ENCODE results near the gene C3. TPM values are rescaled to one million over a fixed set of nuclear protein-coding genes. Genes with fewer than 3 reads are reported as not detected.

C3 gene
- polyA plus RNA-seq, 3 donors, result 2.4 to 5.3 (median 3.2) TPM

DNA sequence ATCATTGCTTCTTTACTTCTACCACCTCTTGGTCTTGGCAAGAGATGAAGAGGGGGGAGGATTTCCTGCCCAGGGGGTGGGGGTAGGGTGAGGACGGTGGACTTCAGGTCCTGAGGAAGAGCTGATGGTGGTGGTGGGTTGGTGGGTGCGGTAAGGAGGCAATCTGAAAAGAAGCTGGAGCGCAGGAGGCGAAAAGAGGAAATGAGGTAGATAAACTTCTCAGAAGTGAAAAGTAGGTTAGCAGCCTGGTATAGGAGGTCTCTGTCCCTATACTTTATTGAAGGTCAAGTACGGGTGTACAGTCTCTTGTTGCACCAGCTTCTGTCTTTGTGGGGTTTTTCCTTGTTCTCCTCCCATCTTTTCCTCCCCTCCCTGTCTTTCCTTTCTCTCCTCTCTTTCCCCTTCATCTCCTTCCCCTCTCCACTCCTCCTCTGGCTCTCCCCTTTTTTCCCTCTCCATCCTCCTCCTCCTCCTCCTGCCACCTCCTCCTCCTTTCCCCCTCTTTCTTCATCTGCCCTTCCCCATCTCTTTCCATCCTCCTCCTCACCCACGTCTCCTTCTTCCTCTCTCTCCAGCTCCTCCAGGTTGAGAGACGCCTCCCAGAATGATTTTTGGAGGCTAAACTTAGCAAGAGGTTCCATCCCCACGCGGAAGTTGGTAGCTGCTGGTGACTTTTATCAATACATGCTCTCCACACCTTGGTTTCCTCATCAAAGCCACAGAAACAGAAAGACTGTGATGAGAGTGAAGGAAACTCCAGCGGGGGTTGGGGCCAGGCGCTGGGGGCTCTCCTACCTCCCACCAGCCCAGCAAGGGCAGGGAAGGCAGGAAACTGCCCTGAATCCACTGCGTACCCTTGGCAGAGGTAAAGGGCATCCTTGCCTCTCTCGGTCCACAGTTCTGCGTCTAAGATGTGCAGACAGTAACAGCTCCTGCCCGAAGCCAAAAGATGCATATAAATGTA, 65.8 kb downstream of the C3 start:
- no peak overlapping the region for H2AFZ ChIP-seq (ENCODE audit: insufficient read depth, low read depth, low read length, poor library complexity, severe bottlenecking)
- H3K4me2 ChIP-seq (replicated peaks; ENCODE audit: extremely low read depth, low read length, poor library complexity, severe bottlenecking), result no peak overlapping the region

DNA sequence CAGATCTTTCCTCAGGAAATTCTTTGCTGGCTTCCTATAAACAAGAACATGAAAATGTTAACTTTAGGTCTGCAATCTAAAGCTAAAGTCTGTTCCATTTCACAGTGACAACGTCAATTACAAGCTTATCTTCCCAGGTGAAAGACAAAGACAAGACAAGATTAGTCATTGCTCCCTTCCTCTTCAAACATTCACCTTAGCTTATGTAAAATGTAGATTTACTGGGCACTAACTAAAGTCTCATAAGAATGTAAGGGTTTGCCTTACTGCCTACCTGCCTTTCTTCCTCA, 67.7 kb downstream of the C3 start:
- Histone ChIP-seq H3K27ac (ENCODE audit: low read depth in 1 of 2, low read length in 2 of 2) (no peak overlapping the region), H3K9me3 (replicated peaks in 1 of 2; ENCODE audit: control insufficient read depth in 1 of 2, insufficient read depth in 1 of 2, low read length in 2 of 2) (no peaks in the 10 kb centered on the region), H2AFZ (ENCODE audit: insufficient read depth, low read depth, low read length, poor library complexity, severe bottlenecking) (no peak overlapping the region), H3K4me3 (replicated peaks in 1 of 3; ENCODE audit: low read depth in 2 of 3, low read length in 3 of 3) (no peak overlapping the region), H3K36me3 (replicated peaks in 1 of 2; ENCODE audit: control insufficient read depth in 1 of 2, insufficient read depth in 2 of 2, low read length in 2 of 2) (no peaks in the 10 kb centered on the region), H4K20me1 (ENCODE audit: insufficient read depth, low read length) (no peaks in the 10 kb centered on the region), H3K9ac (ENCODE audit: insufficient read depth, low read length, poor library complexity, severe bottlenecking) (no peak overlapping the region), H3K4me2 (replicated peaks; ENCODE audit: extremely low read depth, low read length, poor library complexity, severe bottlenecking) (no peak overlapping the region), H3K79me2 (ENCODE audit: insufficient read depth, low read length) (no peaks in the 10 kb centered on the region), H3K27me3 (ENCODE audit: control insufficient read depth in 2 of 2, insufficient read depth in 2 of 2, low read length in 2 of 2) (peaks cover 23 to 55% of the 10 kb centered on the region in 2 donors), H3K4me1 (ENCODE audit: control insufficient read depth in 1 of 2, insufficient read depth in 2 of 2, low read length in 2 of 2) (no peaks in the 10 kb centered on the region)
- peaks cover 57 to 81% (median 67%) of the 10 kb centered on the region in 3 donors for H3K27me3 Mint-ChIP-seq (ENCODE audit: low read depth in 3 of 3)
- no peak overlapping the region for H3K27ac Mint-ChIP-seq
- peaks cover 0 to 12% (median 0%) of the 10 kb centered on the region in 7 donors for H3K9me3 Mint-ChIP-seq
- DNase-seq, result no peak
- H3K4me3 Mint-ChIP-seq, result no peak overlapping the region
- H3K4me1 Mint-ChIP-seq, result peaks cover 5% of the 10 kb centered on the region
- H3K36me3 Mint-ChIP-seq, result no peaks in the 10 kb centered on the region
- TF ChIP-seq, protein P1, sequence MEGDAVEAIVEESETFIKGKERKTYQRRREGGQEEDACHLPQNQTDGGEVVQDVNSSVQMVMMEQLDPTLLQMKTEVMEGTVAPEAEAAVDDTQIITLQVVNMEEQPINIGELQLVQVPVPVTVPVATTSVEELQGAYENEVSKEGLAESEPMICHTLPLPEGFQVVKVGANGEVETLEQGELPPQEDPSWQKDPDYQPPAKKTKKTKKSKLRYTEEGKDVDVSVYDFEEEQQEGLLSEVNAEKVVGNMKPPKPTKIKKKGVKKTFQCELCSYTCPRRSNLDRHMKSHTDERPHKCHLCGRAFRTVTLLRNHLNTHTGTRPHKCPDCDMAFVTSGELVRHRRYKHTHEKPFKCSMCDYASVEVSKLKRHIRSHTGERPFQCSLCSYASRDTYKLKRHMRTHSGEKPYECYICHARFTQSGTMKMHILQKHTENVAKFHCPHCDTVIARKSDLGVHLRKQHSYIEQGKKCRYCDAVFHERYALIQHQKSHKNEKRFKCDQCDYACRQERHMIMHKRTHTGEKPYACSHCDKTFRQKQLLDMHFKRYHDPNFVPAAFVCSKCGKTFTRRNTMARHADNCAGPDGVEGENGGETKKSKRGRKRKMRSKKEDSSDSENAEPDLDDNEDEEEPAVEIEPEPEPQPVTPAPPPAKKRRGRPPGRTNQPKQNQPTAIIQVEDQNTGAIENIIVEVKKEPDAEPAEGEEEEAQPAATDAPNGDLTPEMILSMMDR (IDR thresholded peaks at IDR 0.05), result no peak
- intact Hi-C loops (cut with micrococcal nuclease), result no loop called here
- WGBS (ENCODE audit: insufficient coverage), result no CpG with 5 or more reads among the region's 1 CpG

More for the DNA sequence above, 65.8 kb downstream of the C3 start:
- no peaks in the 10 kb centered on the region for H3K4me1 ChIP-seq (ENCODE audit: control insufficient read depth in 1 of 2, insufficient read depth in 2 of 2, low read length in 2 of 2)
- H3K27ac Mint-ChIP-seq, result no peak overlapping the region
- H3K27ac ChIP-seq (ENCODE audit: low read depth in 1 of 2, low read length in 2 of 2), result no peak overlapping the region
- H3K27me3 ChIP-seq (ENCODE audit: control insufficient read depth in 2 of 2, insufficient read depth in 2 of 2, low read length in 2 of 2), result peaks cover 11 to 54% of the 10 kb centered on the region in 2 donors
- peaks cover 0 to 2% of the 10 kb centered on the region in 2 donors for H3K36me3 Mint-ChIP-seq
- no peak overlapping the region for H3K9ac ChIP-seq (ENCODE audit: insufficient read depth, low read length, poor library complexity, severe bottlenecking)
- H3K4me1 Mint-ChIP-seq, result peaks cover 5% of the 10 kb centered on the region
- DNase-seq, result no peak
- no peaks in the 10 kb centered on the region for H3K36me3 ChIP-seq (replicated peaks in 1 of 2; ENCODE audit: control insufficient read depth in 1 of 2, insufficient read depth in 2 of 2, low read length in 2 of 2)
- intact Hi-C loops (cut with micrococcal nuclease), result no loop called here
- H3K4me3 ChIP-seq (replicated peaks in 1 of 3; ENCODE audit: low read depth in 2 of 3, low read length in 3 of 3), result no peak overlapping the region
- H4K20me1 ChIP-seq (ENCODE audit: insufficient read depth, low read length), result no peaks in the 10 kb centered on the region
- H3K9me3 Mint-ChIP-seq, result peaks cover 0 to 15% (median 4%) of the 10 kb centered on the region in 7 donors
- TF ChIP-seq, protein P1 (IDR thresholded peaks at IDR 0.05), result no peak
- WGBS (ENCODE audit: insufficient coverage), result 38% methylated on average over 8 of the region's 15 CpGs
- H3K79me2 ChIP-seq (ENCODE audit: insufficient read depth, low read length), result no peaks in the 10 kb centered on the region
- H3K27me3 Mint-ChIP-seq (ENCODE audit: low read depth in 3 of 3), result peaks cover 59 to 81% (median 67%) of the 10 kb centered on the region in 3 donors
- no peaks in the 10 kb centered on the region for H3K9me3 ChIP-seq (replicated peaks in 1 of 2; ENCODE audit: control insufficient read depth in 1 of 2, insufficient read depth in 1 of 2, low read length in 2 of 2)
- peak overlapping the region in 1 of 2 donors; percentile 26 for H3K4me3 Mint-ChIP-seq

All from CD14-positive monocyte (primary cell).